ENCODE results near the gene KCNC1. TPM values are rescaled to one million over a fixed set of nuclear protein-coding genes. Genes with fewer than 3 reads are reported as not detected.

Gene KCNC1
- total RNA-seq, 2 donors from 2014 or later, result not detected

Other genes with a start within 250 kb of the KCNC1 start
- not detected for gene USH1C, start 190.4 kb upstream of the KCNC1 start, total RNA-seq
- gene OTOG, start 187.5 kb upstream of the KCNC1 start, total RNA-seq, result not detected
- not detected for gene MYOD1, start 15.2 kb upstream of the KCNC1 start, total RNA-seq

Measured in T-helper 17 cell (primary cell).